Loucy (cell line): ENCODE results near the gene KRT31.

Experiments used
- CTCF ChIP-seq: fragments of 200-600 bp; sonication (generic); conservative IDR thresholded peaks from 2 replicates; pipeline ENCODE4 v1.5.1; 2014; ENCODE audit warnings: mild to moderate bottlenecking, antibody characterized with exemption, low read length
- EZH2phosphoT487 ChIP-seq: fragments of 200-600 bp; IDR thresholded peaks from 2 replicates; pipeline ENCODE4 v1.6.1; 2018; ENCODE audit warnings: antibody characterized with exemption, mild to moderate bottlenecking, moderate library complexity, borderline replicate concordance

DNA sequence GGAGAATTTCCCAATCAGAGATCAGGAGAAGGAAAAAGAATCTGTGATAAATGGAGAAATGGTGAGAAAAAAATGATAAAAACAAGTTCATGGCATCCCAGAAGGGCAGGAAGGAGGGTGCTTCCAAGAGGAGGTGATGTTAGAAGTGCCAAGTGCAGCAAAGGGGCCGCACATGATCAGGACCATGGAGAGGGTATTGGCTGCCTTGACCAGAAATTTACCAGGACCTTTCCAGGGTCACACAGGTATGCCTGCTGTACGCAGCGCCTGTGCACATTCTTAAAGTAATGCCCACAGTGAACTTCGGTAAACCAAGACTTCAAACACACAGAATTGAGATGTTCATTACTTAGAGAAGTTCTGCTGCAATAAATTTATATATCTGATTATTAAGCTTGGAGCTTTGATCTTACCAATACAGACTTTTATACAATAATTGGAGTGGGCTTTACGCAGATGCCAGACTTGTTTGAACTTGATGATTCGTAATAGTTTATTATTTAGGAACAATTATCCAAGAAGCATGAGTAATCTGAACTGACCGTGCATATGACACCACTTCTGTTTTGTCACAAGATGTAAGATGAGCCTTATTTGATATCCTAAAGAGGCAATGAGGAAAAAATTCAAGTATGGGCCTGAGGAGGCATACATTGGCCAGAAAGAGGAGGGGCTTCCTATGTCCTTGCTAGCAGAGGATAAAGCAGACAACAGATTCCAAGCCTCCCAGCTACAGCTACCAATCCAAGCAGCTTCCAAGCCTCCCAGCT lies 44.6 kb downstream of the KRT31 start:
- no peak for TF ChIP-seq CTCF
- no peak for TF ChIP-seq EZH2phosphoT487
